CD4-positive, alpha-beta T cell (primary cell): ENCODE measurements around the gene FAM72B. TPM values are rescaled to one million over a fixed set of nuclear protein-coding genes. Genes with fewer than 3 reads are reported as not detected.
"Not testable (repeated sequence)": the region's sequence is repeated elsewhere in the genome, so short reads cannot be mapped to it uniquely, and the experiment has no call there.

Source experiments
- ATAC-seq: fragments of 200-7000 bp; cut with Tn5 transposase; one replicate; pipeline ENCODE4 v1.10.0; 2022; ENCODE audit warnings: mild to moderate bottlenecking; ENCODE audit not compliant: poor library complexity
- CTCF ChIA-PET: fragments of 350-600 bp; sonication (Branson Sonifier 250); formaldehyde crosslinking; loops from one replicate; lab custom pipeline; 2021; ENCODE audit warnings: antibody characterized with exemption, inconsistent platforms; lab: Charles Lee
- POLR2A ChIA-PET: fragments of 350-600 bp; sonication (Branson Sonifier 250); formaldehyde crosslinking; loops from one replicate; lab custom pipeline; 2021; ENCODE audit warnings: antibody characterized with exemption, inconsistent platforms; lab: Charles Lee
- DNase-seq, 14 experiments: peaks; one replicate each; pipeline ENCODE4 v3.0.0-alpha.2; 2013 to 2020; ENCODE audit warnings: mixed read lengths in 2 of 14
- H3K27ac ChIP-seq, 2 donors: one replicate each; pipeline versions ENCODE4 v1.5.1 to v1.7.0; 2013; ENCODE audit warnings: low read length in 2 of 2, low read depth in 1 of 2, mild to moderate bottlenecking in 1 of 2
- H3K27me3 ChIP-seq, 2 experiments: 1 replicate in 1 of 2; 2 replicates in 1 of 2; pipeline versions ENCODE4 v1.6.1 to v1.7.0; 2013; ENCODE audit warnings: low read length in 2 of 2, control low read depth in 1 of 2, mild to moderate bottlenecking in 1 of 2, moderate library complexity in 1 of 2; ENCODE audit not compliant: insufficient read depth in 2 of 2, control insufficient read depth in 1 of 2
- H3K36me3 ChIP-seq: one replicate; pipeline ENCODE4 v1.6.1; 2013; ENCODE audit warnings: low read length, control low read depth; ENCODE audit not compliant: insufficient read depth
- H3K4me1 ChIP-seq: one replicate; pipeline ENCODE4 v1.6.1; 2013; ENCODE audit warnings: low read length, control low read depth; ENCODE audit not compliant: insufficient read depth
- H3K4me3 ChIP-seq: one replicate; pipeline ENCODE4 v1.5.1; 2013; ENCODE audit warnings: mild to moderate bottlenecking, low read length, moderate library complexity
- H3K9me3 ChIP-seq, 2 experiments: 1 replicate in 1 of 2; 2 replicates in 1 of 2; pipeline versions ENCODE4 v1.6.1 to v1.7.0; 2013; ENCODE audit warnings: low read length in 2 of 2, mild to moderate bottlenecking in 2 of 2, control low read depth in 1 of 2, moderate library complexity in 1 of 2; ENCODE audit not compliant: control insufficient read depth in 1 of 2, insufficient read depth in 1 of 2
- H3K27ac Mint-ChIP-seq: one replicate; pipeline ENCODE4 v1.8.0; 2020; ENCODE audit warnings: mixed read lengths
- H3K27me3 Mint-ChIP-seq: one replicate; pipeline ENCODE4 v1.8.0; 2021; ENCODE audit warnings: mixed read lengths
- H3K36me3 Mint-ChIP-seq: one replicate; pipeline ENCODE4 v1.8.0; 2021; ENCODE audit warnings: low read depth, mixed read lengths
- H3K4me1 Mint-ChIP-seq: one replicate; pipeline ENCODE4 v1.8.0; 2021; ENCODE audit warnings: low read depth, mixed read lengths
- H3K4me3 Mint-ChIP-seq: one replicate; pipeline ENCODE4 v1.8.0; 2020; ENCODE audit warnings: mild to moderate bottlenecking, mixed read lengths
- H3K9me3 Mint-ChIP-seq: one replicate; pipeline ENCODE4 v1.8.0; 2020; ENCODE audit warnings: mixed read lengths
- intact Hi-C, 2 experiments: fragments of 100-400 bp; cut with DNase I in 1 of 2; cut with micrococcal nuclease in 1 of 2; formaldehyde crosslinking; loops; one replicate each; pipeline versions ENCODE4 v1.15.1 to v1.9.0; 2023 to 2025; cut with DNase I, micrococcal nuclease
- total RNA-seq, 174 experiments: library from RNA in 2 of 174; stranded (reverse) in 2 of 174; gene quantifications; one replicate each; pipeline ENCODE4 v1.2.3 and lab custom pipeline; 2021 to 2026

Gene FAM72B
- total RNA-seq, 2 experiments from 2014 or later, result 0.47 to 1.1 TPM

DNA sequence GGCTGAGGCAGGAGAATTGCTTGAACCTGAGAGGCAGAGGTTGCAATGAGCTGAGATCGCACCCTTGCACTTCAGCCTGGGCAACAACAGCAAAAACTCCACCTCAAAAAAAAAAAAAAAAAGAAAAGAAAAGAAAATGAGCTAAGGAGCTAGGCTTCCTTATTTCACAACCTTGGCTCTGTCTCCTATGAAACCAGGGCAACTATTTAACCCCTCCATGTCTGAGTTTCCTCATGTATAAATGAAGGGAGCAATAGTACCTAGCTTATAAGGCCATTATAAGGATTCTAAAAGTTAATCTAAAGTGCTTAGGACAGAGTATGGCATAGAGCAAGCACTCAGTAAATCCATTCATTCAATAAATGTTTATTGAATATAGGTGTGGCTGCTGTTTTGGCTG is 32.8 kb downstream of the FAM72B start:
- H3K27me3 ChIP-seq, ATAC-seq, H3K4me3 ChIP-seq, H3K27ac Mint-ChIP-seq, H3K36me3 Mint-ChIP-seq, H3K4me1 ChIP-seq, H3K27ac ChIP-seq, H3K4me1 Mint-ChIP-seq, H3K9me3 ChIP-seq, POLR2A ChIA-PET, H3K27me3 Mint-ChIP-seq, intact Hi-C loops, H3K9me3 Mint-ChIP-seq, H3K36me3 ChIP-seq, CTCF ChIA-PET, H3K4me3 Mint-ChIP-seq, DNase-seq: not testable (repeated sequence)

GRCh38 chr1:121148489-121149190 is 35.5 kb downstream of the FAM72B start:
- H3K27me3 Mint-ChIP-seq, H3K9me3 Mint-ChIP-seq, H3K27ac Mint-ChIP-seq, H3K36me3 Mint-ChIP-seq, H3K4me1 Mint-ChIP-seq, intact Hi-C loops, H3K36me3 ChIP-seq, H3K9me3 ChIP-seq, DNase-seq, H3K4me3 Mint-ChIP-seq, POLR2A ChIA-PET, CTCF ChIA-PET, H3K4me1 ChIP-seq, H3K4me3 ChIP-seq, H3K27me3 ChIP-seq, H3K27ac ChIP-seq: not testable (repeated sequence)
- peak; percentile 61 for ATAC-seq

- H3K27me3 ChIP-seq, H3K27me3 Mint-ChIP-seq: not testable (repeated sequence)
Measured at GRCh38 chr1:121140393-121140792, 43.7 kb downstream of the FAM72B start.

GRCh38 chr1:121131494-121131893 is 52.6 kb downstream of the FAM72B start:
- H3K27ac Mint-ChIP-seq, H3K4me3 ChIP-seq, DNase-seq, H3K4me1 ChIP-seq, H3K9me3 Mint-ChIP-seq, H3K4me3 Mint-ChIP-seq, intact Hi-C loops, H3K36me3 Mint-ChIP-seq, H3K27me3 ChIP-seq, H3K36me3 ChIP-seq, H3K4me1 Mint-ChIP-seq, ATAC-seq, H3K27me3 Mint-ChIP-seq, CTCF ChIA-PET, POLR2A ChIA-PET, H3K27ac ChIP-seq, H3K9me3 ChIP-seq: not testable (repeated sequence)

More at GRCh38 chr1:121140393-121140792, 43.7 kb downstream of the FAM72B start:
- H3K27ac ChIP-seq, H3K36me3 Mint-ChIP-seq, H3K27ac Mint-ChIP-seq, H3K36me3 ChIP-seq, POLR2A ChIA-PET, CTCF ChIA-PET, H3K4me1 ChIP-seq, H3K4me3 Mint-ChIP-seq, H3K4me1 Mint-ChIP-seq, H3K9me3 ChIP-seq, H3K4me3 ChIP-seq, ATAC-seq, DNase-seq, intact Hi-C loops, H3K9me3 Mint-ChIP-seq: not testable (repeated sequence)

DNA sequence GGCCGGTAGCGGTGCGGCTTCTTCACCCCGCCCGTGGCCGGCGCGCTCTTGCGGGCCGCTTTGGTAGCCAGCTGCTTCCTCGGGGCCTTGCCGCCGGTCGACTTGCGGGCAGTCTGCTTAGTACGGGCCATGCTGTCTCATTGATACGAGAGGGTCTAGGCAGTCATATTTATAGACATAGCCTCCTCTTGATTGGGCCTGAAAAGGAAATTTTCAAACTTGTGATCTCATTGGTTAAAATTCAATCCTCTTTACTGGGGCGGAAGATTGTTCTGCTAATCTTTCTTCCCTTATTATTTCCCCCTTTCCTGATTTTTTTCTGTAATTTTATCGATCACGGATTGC is 65.7 kb downstream of the FAM72B start:
- H3K4me1 Mint-ChIP-seq, H3K27me3 ChIP-seq, POLR2A ChIA-PET, H3K27me3 Mint-ChIP-seq, H3K36me3 Mint-ChIP-seq, CTCF ChIA-PET, H3K36me3 ChIP-seq, H3K9me3 Mint-ChIP-seq, intact Hi-C loops, H3K27ac Mint-ChIP-seq, H3K27ac ChIP-seq, H3K9me3 ChIP-seq, H3K4me3 Mint-ChIP-seq, H3K4me1 ChIP-seq: not testable (repeated sequence)
- DNase-seq, result peak in 1 of 14 experiments; percentile 0
- peak; percentile 37 for ATAC-seq
- peak overlapping the region; percentile 28 for H3K4me3 ChIP-seq

Other genes starting within 250 kb of the FAM72B start
- gene SRGAP2C, start 635 bp upstream of the FAM72B start, total RNA-seq, result 10 to 100 TPM; 10.9 to 11.3 TPM